WI38 (cell line): ENCODE data around the gene FGGY.

Experiments
- H3K4me3 ChIP-seq: 2 replicates; pipeline ENCODE4 v1.5.1; 2011; ENCODE audit warnings: low read depth, mild to moderate bottlenecking, control low read depth, low read length
- CTCF ChIP-seq: IDR thresholded peaks from 2 replicates; pipeline ENCODE4 v1.5.1; 2012; ENCODE audit warnings: low read depth, mild to moderate bottlenecking, control low read depth, low read length

FGGY gene

GRCh38 chr1:59678493-59679228, 381.8 kb downstream of the FGGY start:
- H3K4me3 ChIP-seq: no peak overlapping the region
- TF ChIP-seq CTCF: no peak

GRCh38 chr1:59680044-59680443, 383.1 kb downstream of the FGGY start:
- no peak overlapping the region for H3K4me3 ChIP-seq
- no peak for TF ChIP-seq CTCF

- TF ChIP-seq CTCF: no peak
- H3K4me3 ChIP-seq: no peak overlapping the region
Observed at GRCh38 chr1:59682396-59683080, 385.6 kb downstream of the FGGY start.

GRCh38 chr1:59683197-59683596, 386.3 kb downstream of the FGGY start:
- no peak for TF ChIP-seq CTCF
- no peak overlapping the region for H3K4me3 ChIP-seq

GRCh38 chr1:59684698-59685097, 387.8 kb downstream of the FGGY start:
- H3K4me3 ChIP-seq: no peak overlapping the region
- no peak for TF ChIP-seq CTCF

- TF ChIP-seq CTCF: no peak
- no peak overlapping the region for H3K4me3 ChIP-seq
Observed at GRCh38 chr1:59685101-59685500, 388.2 kb downstream of the FGGY start.

- H3K4me3 ChIP-seq: no peak overlapping the region
- TF ChIP-seq CTCF: no peak
Observed at GRCh38 chr1:59685666-59686065, 388.8 kb downstream of the FGGY start.
